ENCODE results near the gene GATB.

GRCh38 chr4:151641983-151642382 is 118.8 kb downstream of the GATB start:
- TF ChIP-seq ZNF837 (tag by site-specific recombination; IDR thresholded peaks at IDR 0.05) = no peak
- TF ChIP-seq ZBTB21 (tag by site-specific recombination; IDR thresholded peaks at IDR 0.05) = no peak
- TF ChIP-seq ZNF768 (tag by site-specific recombination; IDR thresholded peaks at IDR 0.05) = no peak
- TF ChIP-seq ZNF792 (tag by site-specific recombination; IDR thresholded peaks at IDR 0.05) = no peak
- no peak for TF ChIP-seq ZNF639 (tag by site-specific recombination; IDR thresholded peaks at IDR 0.05)
- TF ChIP-seq CTCF (tag by site-specific recombination; IDR thresholded peaks at IDR 0.05) = no peak
- no peak for TF ChIP-seq BCL6B (tag by site-specific recombination; IDR thresholded peaks at IDR 0.05)
- no peak for TF ChIP-seq SETDB1 (IDR thresholded peaks at IDR 0.05; ENCODE audit: insufficient read length, low read length)
- no peak for TF ChIP-seq ZFP37 (tag by site-specific recombination; IDR thresholded peaks at IDR 0.05)

All from HEK293 (cell line).